CD1c-positive myeloid dendritic cell (primary cell): ENCODE measurements around the gene INPP5E.

ENCODE experiments used
- DNase-seq: peaks from one replicate; pipeline ENCODE4 v3.0.0-alpha.2; 2016; ENCODE audit errors: extremely low spot score

INPP5E gene

DNA sequence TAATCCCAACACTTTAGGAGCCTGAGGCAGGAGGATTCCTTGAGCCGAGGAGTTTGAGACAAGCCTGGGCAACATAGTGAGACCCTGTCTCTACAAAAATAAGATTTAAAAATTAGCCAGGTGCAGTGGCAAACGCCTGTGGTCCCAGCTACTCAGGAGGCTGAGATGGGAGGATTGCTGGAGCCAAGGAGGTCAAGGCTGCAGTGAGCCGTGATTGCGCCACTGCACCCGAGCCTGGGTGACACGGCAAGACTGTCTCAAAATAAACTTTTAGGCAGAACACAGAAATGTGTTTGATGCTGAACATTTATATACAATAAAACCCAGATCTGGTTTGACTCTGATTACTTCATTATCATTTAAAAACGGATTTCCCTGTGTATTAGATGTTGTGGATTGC is 34.2 kb downstream of the INPP5E start:
- DNase-seq = no peak

- DNase-seq = no peak
Measured at GRCh38 chr9:136404801-136405136, 34.9 kb downstream of the INPP5E start.

- no peak for DNase-seq
Measured at GRCh38 chr9:136403915-136404800, 35.5 kb downstream of the INPP5E start.

- DNase-seq = peak; percentile 40
Measured at GRCh38 chr9:136403538-136403914, 36.1 kb downstream of the INPP5E start.

GRCh38 chr9:136402067-136402466 is 37.6 kb downstream of the INPP5E start:
- DNase-seq = no peak

GRCh38 chr9:136401173-136401922 is 38.3 kb downstream of the INPP5E start:
- DNase-seq = no peak

DNA sequence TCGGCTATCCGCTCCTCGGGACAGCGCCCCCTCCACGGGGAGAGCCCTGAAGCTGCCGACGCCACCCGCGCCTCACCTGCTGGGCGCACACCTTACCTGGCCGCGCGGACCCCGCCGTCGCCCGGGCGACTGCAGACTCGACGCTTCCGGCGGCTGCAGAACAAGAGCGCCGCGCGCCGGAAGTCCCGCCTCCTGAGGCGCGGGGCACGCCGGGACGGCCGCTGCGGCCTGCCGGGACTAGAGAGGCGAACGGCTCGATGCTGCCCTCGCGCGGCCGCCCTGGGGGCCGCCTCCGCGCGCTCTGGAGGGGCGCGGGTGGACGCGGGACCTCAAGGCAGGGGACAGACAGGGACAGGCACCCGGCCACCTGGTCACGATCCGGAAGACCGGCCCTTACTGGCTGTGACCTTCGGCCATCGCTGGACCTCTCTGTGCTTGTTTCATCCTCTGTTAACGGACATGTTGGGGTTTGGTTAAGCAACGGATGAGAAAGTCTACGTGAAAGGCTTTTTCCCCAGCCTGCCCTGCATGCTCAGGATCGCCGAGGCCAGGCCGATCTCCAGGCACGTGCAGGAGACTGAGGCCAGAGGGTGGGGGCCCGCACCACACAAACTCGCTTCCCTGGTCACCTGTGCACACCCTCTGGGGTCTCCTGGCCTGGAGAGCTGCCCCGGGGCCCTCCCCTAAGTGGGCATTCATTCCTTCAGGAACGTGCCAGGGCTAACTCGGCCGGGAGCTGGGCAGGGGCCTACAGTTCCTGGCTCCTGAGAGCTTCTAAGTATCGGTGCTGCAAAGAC is 39.4 kb downstream of the INPP5E start, which contains the start of gene SNAPC4:
Gene SNAPC4, minus strand, starts transcription at position 133 of the 797 bp plus-strand sequence. CDS start 1,742 bp downstream, outside the sequence.
- peak; percentile 95 for DNase-seq

- peak; percentile 44 for DNase-seq
Measured at GRCh38 chr9:136399176-136400037, 40.2 kb downstream of the INPP5E start.

- DNase-seq = no peak
Measured at GRCh38 chr9:136398286-136398685, 41.4 kb downstream of the INPP5E start.

DNA sequence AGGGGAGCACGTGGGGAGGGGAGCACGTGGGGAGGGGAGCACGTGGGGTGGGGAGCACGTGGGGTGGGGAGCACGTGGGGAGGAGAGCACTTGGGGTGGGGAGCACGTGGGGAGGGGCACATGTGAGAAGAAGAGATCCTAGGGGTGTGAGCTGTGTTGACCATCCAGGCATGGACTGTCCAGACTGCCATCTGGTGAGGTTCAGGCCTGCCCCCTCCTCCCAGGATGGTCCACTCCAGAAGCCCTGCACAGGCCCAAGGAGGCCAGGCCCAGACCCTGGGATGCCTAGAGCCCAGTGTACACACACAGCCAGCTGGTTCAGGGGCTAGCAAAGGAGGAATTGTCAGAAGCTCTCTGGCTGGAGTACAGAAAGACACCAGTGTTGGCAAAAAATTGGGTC is 42.0 kb downstream of the INPP5E start:
- DNase-seq = no peak

DNA sequence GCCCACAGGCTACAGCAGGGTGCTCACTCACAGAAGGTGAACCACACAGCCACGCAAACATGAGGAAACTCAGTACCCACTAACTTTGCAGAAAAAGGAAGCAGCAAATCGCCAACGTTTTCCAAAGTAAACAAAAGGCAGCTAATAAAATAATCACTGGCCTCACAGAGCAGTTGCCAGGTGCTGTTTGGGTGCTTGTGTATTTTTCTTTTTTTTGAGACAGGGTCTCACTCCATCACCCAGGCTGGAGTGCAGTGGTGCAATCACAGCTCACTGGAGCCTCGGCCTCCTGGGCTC is 43.5 kb downstream of the INPP5E start:
- no peak for DNase-seq

DNA sequence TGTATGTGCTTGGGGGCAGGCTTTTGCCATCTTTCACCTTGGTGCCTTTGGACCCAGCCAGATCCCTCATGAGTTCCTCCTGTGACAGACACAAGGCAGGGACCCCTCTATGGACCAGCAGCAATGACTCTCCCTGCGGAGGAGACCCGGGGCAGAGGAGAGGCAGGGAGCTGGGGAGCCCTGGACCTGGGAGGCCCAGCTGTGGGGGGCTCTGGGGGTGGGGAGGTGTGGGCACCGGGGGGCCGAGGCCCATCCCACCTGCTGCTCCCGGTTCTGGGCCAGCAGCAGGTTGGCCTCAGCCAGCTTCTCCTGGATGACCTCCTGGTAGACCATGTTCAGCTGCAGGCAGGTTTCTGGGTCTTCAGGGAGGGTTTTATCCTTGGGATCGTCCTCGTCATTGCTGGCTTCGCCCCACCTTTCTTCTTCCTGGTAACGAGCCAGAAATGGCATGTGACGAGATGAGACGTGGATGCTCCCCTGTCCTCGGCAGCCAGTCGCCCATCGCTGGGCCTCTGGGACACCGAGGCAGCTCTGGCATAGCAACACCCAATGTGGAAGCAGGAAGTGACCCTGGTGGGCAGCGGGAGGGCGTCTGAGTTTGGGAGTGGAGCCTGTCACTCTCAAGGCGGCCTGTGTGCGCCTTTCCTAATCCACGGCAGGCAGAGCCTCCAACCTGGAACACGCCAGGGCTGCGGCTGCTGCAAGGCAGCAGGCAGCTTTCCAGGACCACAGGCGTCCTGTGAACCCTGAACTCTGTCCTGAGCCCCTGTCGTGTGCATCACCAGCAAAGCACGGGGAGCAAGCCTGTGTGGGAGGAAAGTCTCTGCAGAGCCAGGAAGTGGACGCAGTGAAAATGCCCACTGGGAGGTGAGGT is 44.1 kb downstream of the INPP5E start:
- DNase-seq = no peak

DNA sequence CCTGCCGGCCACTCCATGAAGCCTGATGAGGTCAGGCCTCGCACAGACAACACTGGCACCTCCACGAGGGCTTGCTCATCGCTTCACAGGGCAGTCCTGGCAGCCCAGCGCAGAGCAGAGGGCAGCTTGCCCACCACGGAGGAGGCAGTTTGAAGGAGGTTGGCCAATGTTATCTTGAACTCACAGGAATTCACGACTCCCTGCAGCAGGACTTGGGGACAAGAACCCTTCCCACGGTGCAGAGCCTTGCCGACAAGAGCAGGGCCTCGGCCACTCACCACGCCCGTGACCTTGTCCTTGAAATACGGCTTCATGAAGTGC is 44.7 kb downstream of the INPP5E start:
- no peak for DNase-seq

GRCh38 chr9:136394312-136395019 is 45.2 kb downstream of the INPP5E start:
- DNase-seq = no peak

DNA sequence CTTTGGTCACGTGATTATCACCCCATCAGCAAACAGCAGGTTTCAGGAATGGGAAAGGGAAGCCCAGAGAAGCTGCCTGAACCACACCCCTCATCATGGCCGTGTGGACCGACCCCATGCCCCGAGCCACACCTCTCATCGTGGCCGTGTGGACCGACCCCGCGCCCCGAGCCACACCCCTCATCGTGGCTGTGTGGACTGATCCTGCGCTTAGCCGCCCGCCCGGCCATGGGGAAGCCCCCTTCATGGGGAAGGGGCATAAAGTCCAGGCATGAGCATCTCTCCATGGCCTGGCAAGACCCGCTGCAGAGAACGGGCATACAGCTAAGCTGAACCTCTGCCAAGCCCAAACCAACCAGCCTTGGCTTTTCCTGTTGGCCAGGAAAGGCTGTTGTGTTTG is 46.1 kb downstream of the INPP5E start:
- DNase-seq = no peak

- no peak for DNase-seq
Measured at GRCh38 chr9:136392538-136393449, 46.9 kb downstream of the INPP5E start.

DNA sequence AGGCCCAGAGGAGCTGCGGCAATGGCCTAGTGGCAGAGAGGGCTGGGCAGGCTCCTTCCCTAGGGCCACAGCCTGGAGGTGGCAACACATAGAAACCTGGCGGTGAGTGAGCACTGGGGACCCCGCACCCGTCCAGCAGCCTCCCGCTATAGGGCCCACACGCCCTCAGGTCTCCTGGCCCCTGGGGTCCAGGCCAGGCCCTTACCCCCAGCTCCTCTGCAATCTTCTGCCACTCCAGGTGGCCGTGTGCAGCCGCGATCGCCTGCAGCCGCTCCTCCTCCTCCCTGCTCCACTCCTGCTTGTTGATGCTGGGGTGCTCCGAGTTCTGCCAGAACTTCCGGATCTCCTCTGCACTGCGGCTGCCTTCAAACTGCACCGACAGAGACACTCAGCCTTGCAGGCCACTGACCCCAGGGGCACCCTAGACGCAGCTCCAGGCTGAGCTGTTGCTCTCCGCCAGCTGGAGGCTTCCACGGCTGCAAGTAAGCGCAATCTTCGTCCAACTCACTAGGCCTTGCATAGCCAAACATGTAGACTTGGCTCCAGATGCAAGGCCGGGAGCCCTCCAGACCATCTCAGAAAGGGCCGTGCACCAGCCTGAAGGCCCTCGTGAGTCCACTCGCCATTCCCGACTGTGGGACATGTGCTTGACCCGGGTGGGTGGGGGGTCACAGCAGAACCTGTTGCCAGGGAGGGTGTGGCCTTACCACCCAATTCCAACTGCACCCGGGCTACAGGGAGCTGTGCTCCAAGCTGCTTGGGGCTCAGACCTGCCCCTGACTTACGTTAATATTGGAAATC is 47.7 kb downstream of the INPP5E start:
- no peak for DNase-seq

DNA sequence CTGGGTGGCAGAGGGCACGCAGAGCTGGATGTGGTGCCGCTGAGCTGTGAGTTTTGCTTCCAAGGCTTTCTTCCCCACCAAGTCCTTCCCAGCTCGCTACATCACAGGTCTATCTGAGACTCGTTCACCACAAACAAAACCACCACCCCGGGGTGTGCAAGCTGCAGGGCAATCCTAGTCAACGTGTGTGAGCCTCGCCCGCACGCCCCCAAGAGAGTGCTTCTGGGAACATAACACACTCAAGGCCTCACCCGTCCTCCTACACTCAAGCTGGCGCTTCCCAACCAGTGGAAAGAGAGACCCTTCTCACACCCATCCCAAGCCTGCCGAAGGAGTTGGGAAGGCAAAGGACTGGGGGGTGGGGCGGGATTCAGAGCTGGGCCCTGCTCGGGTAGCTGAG is 50.2 kb downstream of the INPP5E start:
- DNase-seq = no peak
